Measurements from ENCODE around the gene MORC2. TPM values are rescaled to one million over a fixed set of nuclear protein-coding genes. Genes with fewer than 3 reads are reported as not detected.

The MORC2 gene
- total RNA-seq, 1 donor from 2014 or later = 18.3 TPM

Other genes with a start within 250 kb of the MORC2 start
- 54.2 and 54.5 TPM in 2 replicates for gene TUG1, start 491 bp upstream of the MORC2 start, total RNA-seq
- gene SMTN, start 112.5 kb upstream of the MORC2 start, total RNA-seq = 210 and 293 TPM in 2 replicates
- 223 and 238 TPM in 2 replicates for gene SELENOM, start 138.8 kb upstream of the MORC2 start, total RNA-seq
- gene INPP5J, start 154.2 kb upstream of the MORC2 start, total RNA-seq = 0.40 and 0.57 TPM in 2 replicates
- 0.21 and 1.7 TPM in 2 replicates for gene PLA2G3, start 171.7 kb upstream of the MORC2 start, total RNA-seq
- gene RNF185, start 191.4 kb upstream of the MORC2 start, total RNA-seq = 26.6 and 30.3 TPM in 2 replicates
- 67.3 and 97.7 TPM in 2 replicates for gene LIMK2, start 243.5 kb upstream of the MORC2 start, total RNA-seq

Measured in myocyte (in vitro differentiated cells).